CD4-positive, alpha-beta T cell treated with Interleukin-1 beta for 1 hour (primary cell): ENCODE data around the gene CDK5R1.
"Not testable (repeated sequence)": the region's sequence is repeated elsewhere in the genome, so short reads cannot be mapped to it uniquely, and the experiment has no call there.

ENCODE experiments used
- DNase-seq, 2 donors: peaks; one replicate each; pipeline ENCODE4 v3.0.0-alpha.2; 2020 to 2022

The CDK5R1 gene

DNA sequence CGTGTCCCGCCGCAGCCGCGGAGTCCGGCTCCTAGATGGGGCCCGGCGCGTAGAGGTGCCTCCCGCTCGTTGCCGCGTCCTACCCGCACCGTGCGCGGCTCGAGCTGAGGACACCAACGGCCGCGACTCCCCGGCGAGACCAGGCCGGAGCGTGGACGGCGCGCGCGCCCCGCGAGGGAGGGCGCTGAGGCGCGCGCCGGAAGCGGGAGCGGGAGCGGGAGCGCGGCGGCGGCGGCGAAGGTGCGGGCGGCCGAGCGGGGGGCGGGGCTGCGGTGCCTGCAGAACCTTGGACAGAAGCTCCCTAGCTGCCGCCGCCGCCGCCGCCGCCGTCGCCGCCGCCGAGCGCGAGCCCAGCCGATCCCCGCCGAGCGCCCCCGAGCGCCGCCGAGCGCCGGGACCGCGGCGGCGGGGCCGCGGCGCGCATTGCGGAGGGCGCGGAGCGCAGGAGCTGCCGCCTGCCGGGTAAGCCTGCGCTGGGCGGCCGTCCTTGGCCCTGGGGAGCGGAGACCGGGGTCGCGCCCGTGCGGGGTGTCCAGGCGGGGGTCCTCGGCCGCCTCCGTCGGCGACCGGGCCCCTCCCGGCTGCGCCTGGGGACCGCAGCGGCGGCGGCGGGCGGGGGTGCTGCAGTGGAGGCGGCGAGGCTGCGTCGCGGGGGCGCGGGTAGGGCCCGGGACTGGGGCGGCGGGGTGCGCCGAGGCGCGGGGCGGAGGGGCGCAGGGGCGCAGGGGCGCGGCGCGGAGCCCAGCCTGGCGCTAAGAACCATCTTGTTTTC is at the start of gene CDK5R1:
CDK5R1 (plus strand) TSS at position 293 of the 772 bp plus-strand sequence. CDS start 628 bp downstream, outside the sequence.
- DNase-seq: peak; percentile 75 to 78

GRCh38 chr17:32440722-32441121 is 46.1 kb upstream of the CDK5R1 start:
- DNase-seq: no peak

GRCh38 chr17:32441886-32442285 is 44.9 kb upstream of the CDK5R1 start:
- no peak for DNase-seq

DNA sequence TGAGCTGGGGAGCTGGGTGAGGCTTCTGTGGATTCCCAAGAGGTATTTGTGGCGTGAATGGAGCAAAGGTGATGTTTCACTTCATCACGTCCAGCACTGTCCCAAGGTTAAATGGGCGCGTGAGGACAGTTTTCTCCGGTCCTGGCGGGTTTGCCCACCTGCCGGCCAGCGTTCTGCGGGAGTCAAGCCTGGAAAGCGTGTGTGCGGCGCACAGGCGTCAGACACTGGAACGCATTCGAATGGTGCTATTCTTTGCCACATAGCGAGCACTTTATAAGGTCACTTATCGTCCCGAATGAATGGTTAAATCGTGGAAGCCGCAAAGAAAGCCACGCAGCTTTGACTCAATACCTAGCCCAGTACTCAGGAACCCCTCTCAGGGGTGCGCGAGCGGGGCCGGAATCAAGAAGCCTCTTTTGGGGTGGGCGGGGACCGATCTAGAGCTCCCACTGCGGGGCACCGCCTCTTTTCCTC is 42.9 kb upstream of the CDK5R1 start:
- no peak for DNase-seq

GRCh38 chr17:32444301-32445073 is 42.3 kb upstream of the CDK5R1 start, which contains the start of gene PSMD11:
PSMD11 (plus strand) TSS chr17:32444510; CDS start chr17:32444524, 14 bp downstream.
- DNase-seq: peak; percentile 98 to 99

- DNase-seq: peak; percentile 6 to 20
Measured at GRCh38 chr17:32445074-32445415, 41.7 kb upstream of the CDK5R1 start.

DNA sequence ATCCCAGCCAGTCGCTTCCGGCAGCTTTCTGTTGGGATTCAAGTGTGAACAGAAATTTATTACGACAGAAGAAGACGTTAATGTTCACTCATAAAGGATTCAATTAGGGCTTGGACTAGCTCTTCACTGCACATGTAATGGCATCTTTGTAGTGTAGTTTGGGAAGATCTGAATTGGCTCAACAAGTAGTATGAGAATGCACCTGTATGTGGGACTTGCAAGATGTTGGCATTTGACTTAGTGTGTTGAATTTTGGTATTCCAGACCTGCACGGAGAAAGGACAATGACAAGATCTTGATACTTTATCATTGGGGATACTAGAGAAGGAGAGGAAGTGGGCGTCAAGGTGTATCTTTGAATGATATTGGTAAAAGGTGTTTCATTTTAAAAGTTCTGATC is 41.3 kb upstream of the CDK5R1 start:
- no peak for DNase-seq

DNA sequence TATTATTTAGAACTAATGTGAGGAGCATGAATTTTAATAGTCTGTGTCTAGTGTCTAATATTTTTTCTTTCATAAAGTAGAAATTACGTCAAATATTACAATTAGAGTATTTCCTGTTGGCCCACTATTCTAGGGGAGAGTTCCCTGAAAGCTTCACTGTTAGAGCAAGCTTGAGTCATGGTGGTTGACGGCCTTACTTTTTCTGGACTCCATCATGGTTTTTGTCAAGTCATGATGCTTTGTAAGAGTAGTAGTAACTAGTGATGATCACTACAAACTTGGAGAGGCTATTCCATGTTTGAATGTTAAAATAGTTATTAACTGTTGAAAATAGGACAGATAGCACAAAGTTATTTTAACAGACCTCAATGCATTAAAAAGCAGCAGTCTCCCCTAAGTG is 40.8 kb upstream of the CDK5R1 start:
- DNase-seq: no peak

GRCh38 chr17:32446949-32447348 is 39.8 kb upstream of the CDK5R1 start:
- no peak for DNase-seq

DNA sequence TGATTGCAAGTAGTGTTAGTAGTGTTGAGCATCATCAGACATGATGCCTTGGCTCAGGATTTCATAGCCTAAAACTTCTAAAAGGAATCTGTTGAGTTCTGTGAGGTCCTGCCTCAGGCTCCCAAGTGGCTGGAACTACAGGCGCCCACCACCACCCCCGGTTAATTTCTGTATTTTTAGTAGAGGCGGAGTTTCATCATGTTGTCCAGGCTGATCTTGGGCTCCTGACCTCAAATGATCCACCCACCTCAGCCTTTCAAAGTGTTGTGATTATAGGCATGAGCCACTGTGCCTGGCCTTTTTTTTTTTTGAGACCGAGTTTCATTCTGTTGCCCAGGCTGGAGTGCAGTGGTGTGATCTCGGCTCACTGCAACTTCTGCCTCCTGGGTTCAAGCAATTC is 36.8 kb upstream of the CDK5R1 start:
- no peak for DNase-seq

- DNase-seq: not testable (repeated sequence)
Measured at GRCh38 chr17:32450379-32450778, 36.4 kb upstream of the CDK5R1 start.

- DNase-seq: no peak
Measured at GRCh38 chr17:32451879-32452278, 34.9 kb upstream of the CDK5R1 start.

GRCh38 chr17:32452281-32452680 is 34.5 kb upstream of the CDK5R1 start:
- no peak for DNase-seq

DNA sequence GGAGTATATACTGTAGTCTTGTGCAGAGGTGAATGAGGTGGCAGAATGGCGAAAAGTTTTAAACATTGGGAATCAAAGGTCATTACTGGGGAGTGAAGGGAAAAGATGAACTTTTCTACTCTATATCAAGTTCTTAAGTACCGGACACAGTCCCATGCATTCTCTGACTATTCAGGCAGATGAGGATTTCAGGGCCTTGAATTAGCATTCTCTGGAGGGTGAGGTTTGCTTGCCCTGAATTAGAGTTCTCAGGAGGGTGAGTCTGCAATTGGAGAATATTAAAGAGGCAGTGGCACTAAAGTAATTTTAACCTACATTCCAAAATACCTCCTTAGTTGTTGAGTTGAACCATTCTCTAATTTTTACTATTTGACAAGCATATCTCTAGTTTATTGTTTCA is 33.4 kb upstream of the CDK5R1 start:
- no peak for DNase-seq

DNA sequence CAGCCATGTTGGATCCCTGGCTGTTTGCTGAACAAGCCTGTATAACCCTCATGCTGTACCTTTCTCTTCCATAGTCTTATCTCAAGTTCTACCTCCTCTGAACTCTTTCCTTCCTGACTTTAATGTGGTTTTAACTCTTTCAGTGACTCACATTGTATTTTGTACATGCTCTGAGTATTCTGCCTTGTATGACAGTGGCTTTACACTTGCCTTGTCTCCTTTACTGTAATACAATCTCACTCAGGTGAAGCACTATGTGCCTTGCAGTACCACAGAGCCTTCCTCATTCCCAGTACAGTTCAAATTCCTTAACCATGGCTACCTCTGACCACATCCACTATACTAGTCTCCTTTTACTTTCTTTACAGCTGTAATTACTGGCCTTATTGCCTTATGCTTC is 28.4 kb upstream of the CDK5R1 start:
- DNase-seq: no peak

- no peak for DNase-seq
Measured at GRCh38 chr17:32460054-32460453, 26.7 kb upstream of the CDK5R1 start.

DNA sequence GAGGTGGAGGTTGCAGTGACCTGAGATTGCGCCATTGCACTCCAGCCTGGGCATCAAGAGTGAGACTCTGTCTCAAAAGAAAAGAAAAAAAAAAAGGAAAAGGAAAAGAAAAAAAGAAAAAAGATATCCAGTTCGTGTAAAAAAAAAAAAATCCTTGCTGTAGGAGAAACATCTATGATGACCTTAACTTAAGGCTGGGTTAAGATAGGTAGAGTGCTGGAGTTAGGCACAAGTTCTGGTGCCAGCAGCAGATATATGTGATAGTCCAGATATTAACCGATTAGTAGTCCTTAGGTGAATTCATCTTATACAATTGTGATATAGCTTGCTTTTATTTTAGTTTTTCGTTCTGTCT is 25.3 kb upstream of the CDK5R1 start:
- DNase-seq: no peak

GRCh38 chr17:32461853-32462617 is 24.8 kb upstream of the CDK5R1 start:
- peak; percentile 60 to 74 for DNase-seq

DNA sequence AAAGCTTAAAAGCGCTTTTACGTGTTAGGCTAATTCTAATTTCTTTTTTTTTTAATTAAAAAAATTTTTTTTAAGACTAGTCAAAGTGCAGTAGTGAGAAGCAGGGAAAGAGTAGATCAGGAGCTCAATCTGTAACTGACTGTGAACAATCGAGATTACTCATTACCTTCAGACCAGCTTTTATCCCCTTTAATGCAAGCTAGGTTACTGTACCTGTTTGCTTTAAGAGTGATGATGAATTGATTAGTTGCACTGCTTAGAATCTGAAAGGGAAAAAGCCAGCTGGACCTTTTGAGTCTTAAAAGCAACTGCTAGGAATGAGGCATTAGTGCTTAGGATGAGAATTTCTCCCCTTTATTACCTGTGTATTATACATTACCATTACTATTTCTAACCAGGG is 23.5 kb upstream of the CDK5R1 start:
- DNase-seq: no peak

GRCh38 chr17:32464374-32464773 is 22.4 kb upstream of the CDK5R1 start:
- no peak for DNase-seq

DNA sequence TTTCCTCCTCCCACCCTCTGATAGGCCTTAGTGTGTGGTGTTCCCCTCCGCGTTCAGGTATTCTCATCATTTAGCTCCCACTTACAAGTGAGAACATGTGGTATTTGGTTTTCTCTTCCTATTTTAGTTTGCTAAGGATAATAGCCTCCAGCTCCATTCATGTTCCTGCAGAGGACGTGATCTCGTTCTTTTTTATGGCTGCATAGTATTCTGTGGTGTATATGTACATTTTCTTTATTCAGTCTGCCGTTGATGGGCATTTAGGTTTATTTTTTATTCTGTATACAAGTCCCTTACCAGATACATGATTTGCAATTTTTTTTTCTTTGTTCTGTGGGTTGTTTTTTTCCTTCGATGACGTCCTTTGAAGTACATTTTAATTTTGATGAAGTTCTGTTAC is 18.8 kb upstream of the CDK5R1 start:
- DNase-seq: no peak

DNA sequence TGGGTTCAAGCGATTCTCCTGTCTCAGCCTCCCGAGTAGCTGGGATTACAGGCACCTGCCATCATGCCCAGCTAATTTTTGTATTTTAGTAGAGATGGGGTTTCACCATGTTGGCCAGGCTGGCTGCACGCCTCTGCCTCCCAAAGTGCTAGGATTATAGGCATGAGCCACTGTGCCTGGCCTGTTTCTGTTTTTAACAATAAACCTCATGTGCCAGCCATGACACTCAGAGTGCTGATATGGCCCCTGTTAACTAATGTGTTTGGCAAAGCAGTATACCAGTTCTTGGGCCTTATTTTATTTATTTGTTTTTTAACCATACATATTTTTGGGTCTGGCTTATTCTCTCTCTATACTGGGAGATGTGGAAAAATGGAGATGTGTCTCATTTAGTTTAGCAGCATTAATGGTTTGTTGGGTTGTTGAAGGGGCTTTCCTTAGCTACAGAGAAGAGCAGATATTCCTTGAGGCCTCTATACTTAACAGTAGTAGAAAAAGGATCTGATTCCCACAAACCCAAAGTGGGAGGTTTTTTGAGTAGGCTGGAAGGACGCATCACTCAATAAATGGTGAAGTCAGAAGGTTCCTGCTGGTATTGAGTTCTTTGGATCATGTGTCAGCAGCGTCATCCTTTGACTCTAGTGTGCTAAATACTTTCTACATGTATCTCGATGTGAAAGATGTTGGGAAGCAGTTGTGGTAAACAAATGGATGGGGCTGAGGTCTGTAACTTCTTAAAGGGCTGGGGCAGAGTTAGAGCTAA is 16.2 kb upstream of the CDK5R1 start:
- DNase-seq: no peak

DNA sequence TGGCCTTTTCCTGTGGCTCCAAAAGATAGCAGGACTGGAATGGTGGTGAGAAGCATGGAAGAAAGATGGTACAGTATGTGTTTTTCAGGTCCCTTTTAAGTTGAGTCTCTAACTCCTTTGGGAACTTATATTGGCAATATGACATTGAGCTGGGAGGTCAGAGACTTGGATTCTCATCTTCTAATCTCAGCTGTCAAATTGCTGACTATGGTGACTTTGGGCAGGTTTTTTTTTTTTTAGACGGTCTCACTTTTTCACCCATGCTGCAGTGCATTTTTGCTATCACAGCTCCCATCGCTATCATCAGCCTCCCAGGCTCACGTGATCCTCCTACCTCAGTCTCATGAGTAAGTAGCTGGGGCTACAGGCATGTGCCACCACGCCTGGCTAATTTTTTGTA is 15.1 kb upstream of the CDK5R1 start:
- DNase-seq: no peak
